Measurements from ENCODE around the gene COL4A1.

Gene COL4A1

GRCh38 chr13:110211046-110211445 lies 95.9 kb downstream of the COL4A1 start:
- no peak for DNase-seq (ENCODE audit: low read depth)
- H3K4me3 ChIP-seq (ENCODE audit: low read depth, low read length): no peak overlapping the region
- TF ChIP-seq, protein P1, sequence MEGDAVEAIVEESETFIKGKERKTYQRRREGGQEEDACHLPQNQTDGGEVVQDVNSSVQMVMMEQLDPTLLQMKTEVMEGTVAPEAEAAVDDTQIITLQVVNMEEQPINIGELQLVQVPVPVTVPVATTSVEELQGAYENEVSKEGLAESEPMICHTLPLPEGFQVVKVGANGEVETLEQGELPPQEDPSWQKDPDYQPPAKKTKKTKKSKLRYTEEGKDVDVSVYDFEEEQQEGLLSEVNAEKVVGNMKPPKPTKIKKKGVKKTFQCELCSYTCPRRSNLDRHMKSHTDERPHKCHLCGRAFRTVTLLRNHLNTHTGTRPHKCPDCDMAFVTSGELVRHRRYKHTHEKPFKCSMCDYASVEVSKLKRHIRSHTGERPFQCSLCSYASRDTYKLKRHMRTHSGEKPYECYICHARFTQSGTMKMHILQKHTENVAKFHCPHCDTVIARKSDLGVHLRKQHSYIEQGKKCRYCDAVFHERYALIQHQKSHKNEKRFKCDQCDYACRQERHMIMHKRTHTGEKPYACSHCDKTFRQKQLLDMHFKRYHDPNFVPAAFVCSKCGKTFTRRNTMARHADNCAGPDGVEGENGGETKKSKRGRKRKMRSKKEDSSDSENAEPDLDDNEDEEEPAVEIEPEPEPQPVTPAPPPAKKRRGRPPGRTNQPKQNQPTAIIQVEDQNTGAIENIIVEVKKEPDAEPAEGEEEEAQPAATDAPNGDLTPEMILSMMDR (IDR thresholded peaks at IDR 0.05; ENCODE audit: low read depth, low read length, missing control alignments): no peak

DNA sequence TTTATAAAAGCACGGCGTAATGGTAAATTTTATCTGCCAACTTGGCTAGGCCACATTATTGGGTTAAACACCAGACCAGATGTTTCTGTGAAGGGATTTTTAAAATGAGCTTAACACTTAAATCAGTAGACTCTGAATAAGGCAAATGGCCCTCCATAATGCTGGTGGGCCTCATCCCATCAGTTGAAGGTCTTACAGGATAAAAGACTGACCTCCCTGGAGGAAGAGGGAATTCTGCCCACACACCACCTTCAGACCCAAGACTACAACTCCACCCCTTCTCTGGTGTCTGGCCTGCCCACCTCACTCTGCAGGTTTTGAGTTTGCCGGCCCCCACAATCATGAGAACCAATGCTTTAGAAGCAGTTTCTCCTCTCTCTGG lies 96.4 kb downstream of the COL4A1 start:
- TF ChIP-seq, protein P1 (IDR thresholded peaks at IDR 0.05; ENCODE audit: low read depth, low read length, missing control alignments): no peak
- no peak for DNase-seq (ENCODE audit: low read depth)
- no peak overlapping the region for H3K4me3 ChIP-seq (ENCODE audit: low read depth, low read length)

- TF ChIP-seq, protein P1 (IDR thresholded peaks at IDR 0.05; ENCODE audit: low read depth, low read length, missing control alignments): no peak
- DNase-seq (ENCODE audit: low read depth): no peak
These were observed 96.9 kb downstream of the COL4A1 start for GRCh38 chr13:110209950-110210603.

GRCh38 chr13:110208116-110208515 lies 98.8 kb downstream of the COL4A1 start:
- TF ChIP-seq, protein P1 (IDR thresholded peaks at IDR 0.05; ENCODE audit: low read depth, low read length, missing control alignments): no peak
- DNase-seq (ENCODE audit: low read depth): no peak
- no peak overlapping the region for H3K4me3 ChIP-seq (ENCODE audit: low read depth, low read length)

More at GRCh38 chr13:110209950-110210603, 96.9 kb downstream of the COL4A1 start:
- H3K4me3 ChIP-seq (ENCODE audit: low read depth, low read length): no peak overlapping the region

DNA sequence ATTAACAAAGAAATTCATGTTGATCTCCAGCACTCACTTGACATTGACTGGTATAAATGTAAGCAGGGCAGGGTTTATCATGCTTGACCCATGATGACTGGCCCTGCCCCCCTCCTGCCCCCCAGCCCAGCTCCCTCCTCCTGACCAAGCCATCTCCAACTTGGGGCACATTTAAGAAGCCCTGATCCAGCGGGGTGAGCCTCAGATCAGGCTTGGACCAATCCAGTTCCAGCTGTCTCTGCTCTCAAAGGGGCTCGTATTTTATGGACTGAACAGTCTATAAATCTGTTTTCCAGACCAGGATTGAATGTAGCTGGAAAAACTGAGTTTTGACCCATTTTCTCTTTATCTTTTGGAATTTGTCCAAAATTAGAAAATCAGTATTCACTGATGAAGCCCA lies 100.0 kb downstream of the COL4A1 start:
- DNase-seq (ENCODE audit: low read depth): no peak
- TF ChIP-seq, protein P1 (IDR thresholded peaks at IDR 0.05; ENCODE audit: low read depth, low read length, missing control alignments): no peak
- H3K4me3 ChIP-seq (ENCODE audit: low read depth, low read length): no peak overlapping the region

DNA sequence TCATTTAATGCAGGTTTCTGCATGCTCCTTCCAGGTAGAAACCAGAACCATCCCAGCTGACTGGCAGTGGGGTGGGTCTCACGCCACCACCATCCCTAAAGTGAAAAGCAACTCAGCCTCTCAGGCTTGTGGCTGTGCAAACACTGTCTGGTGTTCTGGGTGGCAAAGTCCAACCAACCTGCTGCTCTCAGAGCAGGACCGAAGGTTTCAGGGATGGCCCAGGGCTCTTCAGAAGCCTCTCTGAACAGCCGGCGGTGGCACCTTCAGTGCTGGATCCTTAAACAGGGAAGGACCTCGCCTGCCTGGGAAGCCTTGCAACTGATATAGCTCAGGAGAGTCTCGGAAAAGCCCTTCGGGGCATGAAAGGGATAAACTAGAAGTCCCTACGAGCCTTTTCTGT lies 100.8 kb downstream of the COL4A1 start:
- no peak for DNase-seq (ENCODE audit: low read depth)
- H3K4me3 ChIP-seq (ENCODE audit: low read depth, low read length): no peak overlapping the region
- TF ChIP-seq, protein P1 (IDR thresholded peaks at IDR 0.05; ENCODE audit: low read depth, low read length, missing control alignments): no peak

GRCh38 chr13:110201114-110201513 lies 105.8 kb downstream of the COL4A1 start:
- no peak for DNase-seq (ENCODE audit: low read depth)
- no peak overlapping the region for H3K4me3 ChIP-seq (ENCODE audit: low read depth, low read length)
- TF ChIP-seq, protein P1 (IDR thresholded peaks at IDR 0.05; ENCODE audit: low read depth, low read length, missing control alignments): no peak

Data from GM12864 (cell line).